NCI-H2171 treated with DMSO at 0.1 percent for 48 hours (cell line): ENCODE data around the gene LRRC10B.
A peak's percentile ranks its signal among the peaks of the same experiment; 100 is the strongest.

ENCODE experiments used
- DNase-seq: peaks from one replicate; lab custom pipeline; 2025; lab: John Stamatoyannopoulos, UW

The LRRC10B gene

DNA sequence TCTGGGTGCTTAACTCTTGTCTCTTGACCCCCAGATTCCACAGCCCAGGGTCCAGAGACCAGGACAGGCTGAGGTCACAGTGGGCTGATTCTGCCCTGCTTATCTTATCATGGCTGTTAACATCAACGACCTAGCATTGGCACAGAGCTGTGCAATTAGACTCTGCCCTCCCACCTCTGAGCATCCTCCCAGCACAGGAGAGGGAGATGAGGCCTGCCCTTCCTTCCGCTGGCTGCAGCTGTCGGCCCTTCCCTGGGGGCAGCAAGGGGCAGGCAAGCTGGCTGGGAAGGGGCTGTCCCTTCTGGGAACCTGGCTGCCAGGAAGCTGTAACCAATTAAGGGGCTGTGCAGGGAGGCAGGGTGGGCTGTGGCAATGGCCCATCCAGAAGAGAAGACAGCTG lies 22.5 kb downstream of the LRRC10B start:
- peak; percentile 36 for DNase-seq

DNA sequence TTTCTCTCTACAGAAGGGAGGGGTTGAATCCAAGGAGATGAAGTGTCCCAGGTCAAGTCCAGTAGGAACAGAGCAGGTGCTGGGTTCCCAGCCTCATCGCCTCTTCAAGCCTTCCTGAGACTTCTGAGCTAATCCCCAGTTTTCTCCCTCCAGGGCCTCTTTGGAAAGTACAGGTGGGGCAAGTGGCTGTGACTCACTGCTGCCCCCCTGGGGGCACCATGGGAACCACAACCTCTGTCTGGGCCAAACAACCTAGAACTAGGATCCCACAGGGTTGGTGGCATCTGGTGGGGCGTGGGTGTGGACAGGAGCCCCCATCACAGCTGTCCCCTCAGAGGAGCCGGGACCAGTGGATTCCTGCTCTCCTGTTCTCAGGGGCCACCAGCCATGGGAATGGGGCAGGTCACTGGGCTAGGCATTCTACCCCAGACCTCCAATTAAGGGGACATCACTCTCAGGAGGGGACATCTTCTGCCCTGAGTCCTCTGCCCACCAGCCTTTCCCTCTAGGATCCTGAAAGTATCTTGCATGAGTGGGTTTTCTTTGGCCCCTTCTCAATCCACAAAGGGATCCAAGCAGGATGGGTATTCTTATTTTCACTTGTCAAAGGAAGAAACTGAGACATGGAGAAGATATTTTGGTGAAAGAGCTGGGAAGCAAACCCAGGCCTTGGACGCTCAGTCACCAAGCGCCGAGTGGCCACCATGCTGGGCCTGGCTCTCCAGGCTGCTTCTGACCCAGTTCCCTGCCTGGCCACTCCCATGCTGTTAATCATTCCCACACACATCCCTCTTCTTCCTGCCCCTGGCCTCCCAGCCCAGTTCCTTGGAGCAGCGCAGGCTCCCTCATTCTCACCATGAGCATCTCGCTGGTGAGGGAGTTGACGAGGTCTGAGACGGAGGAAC lies 23.8 kb downstream of the LRRC10B start:
- peak; percentile 50 for DNase-seq

DNA sequence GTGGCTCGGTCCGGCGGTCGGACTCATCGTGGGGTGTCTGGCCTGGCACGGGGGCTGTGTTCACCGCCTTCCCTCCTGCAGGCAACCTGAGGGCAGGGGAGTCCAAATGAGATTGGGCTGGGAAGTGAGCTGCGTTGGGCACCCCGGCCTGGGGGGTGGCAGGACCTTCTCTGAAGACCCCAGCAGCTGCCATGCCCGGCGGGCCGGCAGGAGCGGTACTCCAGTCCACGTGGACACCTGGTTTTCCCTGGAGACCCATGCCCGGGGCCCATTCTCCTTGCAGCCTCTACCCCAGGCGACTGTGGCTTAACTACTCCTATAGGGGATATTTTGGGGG lies 24.5 kb downstream of the LRRC10B start:
- no peak for DNase-seq

DNA sequence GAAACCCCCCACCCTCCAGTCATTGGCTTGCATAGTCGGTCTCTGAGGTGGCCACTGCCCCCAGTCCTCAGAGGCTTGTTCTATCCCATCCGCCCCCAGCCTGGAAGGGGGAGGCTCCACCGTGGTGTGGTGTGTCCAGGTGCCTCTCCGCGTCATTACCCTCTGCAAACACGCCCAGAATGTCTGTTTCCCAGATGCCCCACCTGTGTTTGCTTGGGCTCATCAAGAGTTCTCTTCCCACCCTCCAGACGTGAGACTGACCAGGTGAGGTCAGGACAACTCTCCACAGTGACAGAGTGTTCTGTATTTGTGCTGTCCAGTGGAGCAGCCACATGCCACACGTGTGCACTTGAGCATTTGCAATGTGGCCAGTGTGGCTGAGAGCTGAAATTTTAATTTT lies 24.9 kb downstream of the LRRC10B start:
- DNase-seq, result no peak

DNA sequence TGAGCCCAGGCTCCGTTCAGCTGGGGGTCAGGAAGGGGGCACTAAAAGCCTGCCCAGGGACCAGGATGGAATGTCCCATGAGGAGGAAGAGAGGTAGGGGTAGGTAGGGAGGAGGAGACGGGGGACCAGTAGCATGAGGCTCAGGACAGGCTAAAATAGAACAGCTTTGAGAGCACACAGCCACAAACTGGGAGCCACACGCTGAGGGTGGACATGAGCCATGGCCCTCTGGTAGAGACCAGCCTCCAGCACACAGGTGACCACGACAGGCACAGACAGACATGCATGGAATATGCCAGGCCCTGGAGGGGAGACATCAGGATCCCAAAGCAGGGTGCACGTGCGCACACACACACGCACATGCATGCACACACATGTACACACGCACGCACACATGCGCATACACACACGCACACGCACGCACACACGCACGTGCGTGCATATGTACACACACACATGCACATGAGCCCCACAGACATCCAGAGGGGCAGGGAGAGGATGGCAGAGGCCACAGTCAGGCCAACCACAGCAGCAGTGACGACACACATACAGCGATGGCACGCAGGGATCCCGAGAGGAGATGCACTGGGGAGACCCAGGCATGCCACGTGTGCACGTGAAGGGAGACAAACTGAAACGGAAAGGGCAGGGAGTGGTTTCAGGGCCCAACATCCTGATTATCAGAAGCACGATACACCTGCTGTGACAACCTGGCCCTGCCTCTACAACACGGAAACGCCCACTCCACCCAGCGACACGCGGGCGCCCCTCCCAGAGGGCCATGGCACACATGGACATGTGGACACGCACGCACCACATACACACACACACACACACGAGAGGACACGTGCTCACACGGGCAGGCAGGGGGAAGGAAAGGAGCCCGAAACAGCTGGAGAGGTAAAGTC lies 25.7 kb downstream of the LRRC10B start:
- DNase-seq, result no peak

DNA sequence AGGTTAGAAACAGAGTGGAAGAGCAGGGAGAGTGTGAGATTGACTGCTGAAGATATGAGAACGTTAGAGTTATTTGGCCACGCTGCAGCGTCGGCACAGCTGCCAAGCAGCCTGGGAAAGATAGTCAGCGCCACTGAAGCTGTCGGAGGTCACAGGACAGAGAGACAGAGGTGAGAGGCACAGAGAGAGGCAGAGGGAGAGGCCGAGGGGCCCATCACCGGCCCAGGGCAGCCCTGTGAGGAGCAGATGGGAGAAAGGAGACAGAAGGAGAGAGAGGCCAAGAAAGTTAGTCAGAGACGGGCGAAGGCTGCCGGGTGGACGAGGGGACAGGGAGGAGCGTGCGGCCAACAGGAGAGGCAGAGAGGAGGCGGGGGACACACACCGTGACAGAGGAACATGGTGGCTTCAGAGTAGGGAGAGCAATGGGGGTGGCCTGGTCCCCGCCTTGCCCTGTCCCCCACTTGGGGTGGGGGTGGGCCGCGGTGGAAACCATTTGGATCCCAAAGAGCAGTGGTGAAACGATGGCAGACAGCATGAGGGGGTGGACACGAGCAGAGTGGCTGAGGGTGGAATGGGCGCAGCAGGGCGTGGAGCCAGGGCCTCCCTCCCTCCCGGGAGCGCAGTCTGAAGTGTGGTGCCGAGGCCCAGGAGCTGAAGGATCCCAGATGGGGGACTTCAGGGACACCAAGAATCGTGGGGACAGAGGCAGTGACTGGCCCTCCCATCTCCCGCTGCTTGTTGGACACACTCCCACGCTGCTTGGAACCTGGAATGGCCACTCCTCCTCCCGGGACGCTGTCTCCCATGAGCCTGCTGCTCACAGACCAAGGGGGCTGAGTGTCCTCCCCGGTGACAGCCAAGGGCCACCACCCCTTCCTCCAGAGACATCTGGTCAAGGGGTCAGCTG lies 26.6 kb downstream of the LRRC10B start:
- no peak for DNase-seq

DNA sequence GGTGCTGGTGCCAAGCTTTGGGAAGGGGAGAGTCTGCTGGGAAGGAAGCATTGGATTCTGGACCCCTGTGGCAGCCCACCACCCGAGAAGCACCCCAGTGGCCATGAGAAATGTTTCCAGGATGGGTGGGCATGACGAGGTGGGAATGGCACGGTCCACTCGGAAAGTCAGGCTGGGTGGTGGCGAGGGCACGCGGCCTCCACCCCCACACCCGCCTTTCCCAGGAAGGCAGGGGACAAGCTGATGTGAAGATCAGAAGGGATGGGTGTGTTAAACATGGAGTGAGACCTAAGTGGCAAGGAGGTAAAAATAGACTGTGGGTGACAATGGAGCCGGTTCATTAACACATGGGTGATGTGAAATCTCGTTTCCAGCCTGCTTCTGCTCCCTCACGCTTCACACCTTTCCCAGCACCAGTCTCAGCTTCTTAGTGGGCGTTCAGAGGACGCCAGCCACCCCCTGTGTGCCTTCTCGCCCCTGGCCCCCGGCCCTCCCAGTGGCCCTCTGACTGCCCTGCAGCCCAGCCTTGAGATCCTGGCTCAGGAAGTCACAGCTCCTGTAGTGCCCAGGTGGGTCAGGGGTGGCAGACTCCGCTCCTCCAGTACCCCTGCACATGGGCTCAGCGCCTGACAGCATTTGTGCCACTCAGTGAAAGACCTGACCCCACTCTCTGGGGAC lies 27.6 kb downstream of the LRRC10B start:
- DNase-seq, result no peak

DNA sequence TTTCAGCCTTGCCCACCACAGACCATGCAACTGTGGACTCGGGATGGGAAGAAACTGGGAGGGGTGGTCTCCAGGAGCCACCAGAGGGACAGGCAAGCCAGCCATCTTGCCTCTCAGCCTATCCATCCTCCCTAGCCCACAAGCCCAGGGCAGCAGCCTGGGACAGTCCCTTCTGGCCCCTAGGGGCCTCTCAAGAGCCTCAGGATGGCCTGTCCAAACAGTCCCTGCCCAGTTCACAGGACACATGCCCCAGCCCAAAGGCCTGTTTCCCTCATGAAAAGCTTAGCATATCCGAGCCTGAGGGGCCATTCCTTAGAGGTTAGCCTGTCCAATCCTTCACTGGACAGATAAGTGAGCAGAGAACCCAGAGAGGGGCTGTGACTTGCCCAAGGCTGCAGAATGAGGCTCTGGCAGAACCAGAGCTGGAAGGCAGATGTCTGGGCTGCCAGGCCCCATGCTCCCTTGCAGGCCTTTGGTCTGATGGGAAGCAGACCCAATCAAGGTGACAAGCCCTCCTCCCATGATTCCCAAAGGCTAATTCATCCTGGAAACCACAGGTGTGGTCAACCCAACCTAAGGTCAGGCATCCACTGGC lies 28.2 kb downstream of the LRRC10B start:
- DNase-seq, result no peak

DNA sequence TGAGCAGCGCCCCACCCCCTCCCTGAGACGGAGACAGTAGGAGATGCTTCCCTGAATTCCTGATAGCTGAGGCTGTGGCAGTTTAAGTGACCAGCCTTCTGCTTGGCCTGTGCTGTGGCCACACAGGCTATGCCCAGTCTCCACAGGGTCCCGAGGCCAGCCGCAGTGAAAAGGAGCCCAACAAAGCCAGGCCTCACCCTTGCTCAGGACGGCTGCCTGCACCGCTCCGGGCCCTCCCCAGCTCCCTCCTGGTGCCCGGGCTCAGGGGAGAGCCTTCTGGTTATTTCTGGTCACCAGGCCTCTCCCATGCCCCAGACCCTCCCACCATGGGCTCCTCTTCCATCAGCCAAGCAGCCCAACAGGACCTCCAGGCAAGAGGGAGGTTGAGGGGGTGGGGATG lies 28.8 kb downstream of the LRRC10B start:
- DNase-seq, result no peak

DNA sequence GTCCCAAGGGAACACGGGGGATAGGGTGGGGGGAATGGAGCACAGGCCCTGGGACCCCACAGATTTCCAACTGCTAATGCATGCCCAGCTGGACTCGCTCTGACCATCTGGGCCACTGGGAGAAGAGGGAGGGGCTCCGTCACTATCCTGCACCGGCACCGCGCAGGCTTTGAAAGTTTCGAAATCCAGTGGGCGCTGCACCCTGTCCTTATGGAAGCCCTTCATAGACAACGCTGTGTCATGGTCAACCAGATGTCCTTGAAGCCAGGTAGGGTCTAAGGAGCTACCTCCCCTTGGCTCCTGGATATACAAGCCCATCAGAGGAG lies 30.1 kb downstream of the LRRC10B start:
- no peak for DNase-seq

DNA sequence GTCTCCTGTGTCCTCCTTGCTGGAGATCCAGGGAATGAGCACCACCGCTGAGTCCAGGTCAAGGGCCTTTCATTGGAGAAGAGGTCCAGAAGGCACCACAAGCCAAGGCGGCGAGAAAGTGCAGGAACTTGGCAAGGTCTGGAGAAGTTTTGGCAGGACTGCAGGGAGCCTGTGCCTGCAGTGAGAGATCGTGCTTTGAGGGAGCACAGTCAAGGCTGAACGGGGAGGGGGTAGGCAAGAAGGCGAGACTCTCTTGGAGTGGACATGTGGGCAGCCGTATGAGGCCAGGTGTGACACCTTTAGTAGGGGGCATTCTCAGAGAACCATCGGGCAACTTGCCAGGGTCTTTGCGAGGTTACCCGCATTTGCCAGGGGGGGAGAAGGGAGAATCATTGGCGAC lies 30.5 kb downstream of the LRRC10B start:
- DNase-seq, result no peak

DNA sequence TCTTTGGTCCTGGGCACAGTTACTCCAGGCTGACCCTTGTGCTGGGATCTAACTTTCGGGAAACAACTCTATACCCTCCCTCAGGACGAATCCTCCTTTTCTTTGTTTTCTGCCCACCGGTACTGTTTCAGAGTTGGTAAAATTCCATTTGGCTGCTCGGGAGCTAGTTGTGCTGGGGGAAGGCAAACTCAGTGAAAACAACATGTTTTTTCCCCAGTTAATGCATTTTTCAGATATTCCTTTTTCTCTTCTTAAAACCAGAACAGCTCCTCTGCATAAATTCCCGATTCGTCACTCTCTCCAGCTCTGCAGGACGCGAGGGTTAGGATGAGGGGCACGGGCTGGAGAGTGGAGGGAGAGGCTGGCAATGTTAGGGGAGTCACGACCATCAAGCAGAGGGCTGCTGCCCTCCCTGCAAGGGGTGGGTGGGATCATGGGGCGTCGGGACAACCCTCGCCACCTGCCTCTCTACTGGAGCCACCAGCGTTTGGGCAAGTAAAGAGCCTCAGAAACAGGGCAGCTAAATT lies 31.3 kb downstream of the LRRC10B start:
- no peak for DNase-seq

DNA sequence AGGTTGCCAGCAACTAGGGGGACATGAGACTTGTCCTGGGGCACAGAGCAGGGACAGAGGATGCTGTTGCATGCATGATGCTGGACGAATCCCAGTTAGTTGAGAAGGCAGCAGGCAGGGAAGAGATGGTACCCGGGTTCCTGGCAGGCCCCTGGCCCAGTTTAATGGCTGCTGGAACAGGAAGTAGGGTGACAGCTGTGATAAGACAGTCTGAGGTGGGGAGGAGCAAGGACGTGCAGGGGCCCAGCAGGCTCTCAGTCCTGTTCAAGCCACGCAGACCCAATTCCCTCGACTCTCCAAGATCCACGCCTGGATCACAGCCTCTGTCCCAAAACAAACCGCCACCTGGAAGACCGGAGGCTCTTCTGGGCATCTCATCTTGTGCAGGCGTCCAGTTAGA lies 32.0 kb downstream of the LRRC10B start:
- no peak for DNase-seq

DNA sequence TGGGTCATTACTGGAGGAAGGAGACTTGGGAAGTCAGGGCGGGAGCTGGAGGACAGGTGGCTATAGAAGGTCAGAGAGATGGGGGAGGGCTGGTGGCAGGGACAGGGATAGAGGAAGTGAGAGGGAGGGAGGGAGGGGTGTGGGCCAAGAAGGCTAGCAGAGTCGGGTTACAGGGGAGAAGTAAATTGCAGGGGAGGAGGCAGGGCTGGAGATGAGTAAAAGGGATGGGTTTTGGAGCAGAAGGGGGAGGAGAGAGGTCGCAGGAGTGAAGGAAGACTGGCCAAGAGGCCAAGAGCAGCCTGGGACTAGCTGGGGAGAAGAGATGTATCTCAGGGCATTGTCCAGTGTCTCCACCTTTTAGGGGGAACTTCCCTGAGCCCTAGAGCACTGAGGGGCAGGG lies 33.0 kb downstream of the LRRC10B start:
- no peak for DNase-seq

DNA sequence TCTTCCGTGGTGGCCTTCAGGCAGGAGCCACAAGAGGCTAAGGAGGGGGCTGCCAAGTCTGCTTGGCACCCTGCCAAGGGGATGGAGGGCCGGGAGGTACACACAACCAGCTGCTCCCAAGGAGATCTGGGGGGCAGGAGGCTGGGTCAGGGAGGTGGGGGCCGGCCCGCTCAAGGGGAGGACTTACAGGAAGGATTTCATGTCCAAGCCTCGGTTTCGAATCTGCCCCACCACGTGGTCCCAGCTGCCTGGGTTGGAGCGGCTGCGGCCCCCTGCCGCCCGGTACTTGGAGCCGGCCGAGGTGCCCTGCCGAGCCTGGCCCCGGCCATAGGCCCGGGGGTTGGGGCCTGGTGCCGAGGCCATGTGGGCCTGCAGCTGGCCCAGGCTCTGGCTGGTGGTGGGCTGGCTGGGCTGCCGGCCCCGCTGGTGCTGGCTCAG lies 33.5 kb downstream of the LRRC10B start:
- DNase-seq, result no peak

DNA sequence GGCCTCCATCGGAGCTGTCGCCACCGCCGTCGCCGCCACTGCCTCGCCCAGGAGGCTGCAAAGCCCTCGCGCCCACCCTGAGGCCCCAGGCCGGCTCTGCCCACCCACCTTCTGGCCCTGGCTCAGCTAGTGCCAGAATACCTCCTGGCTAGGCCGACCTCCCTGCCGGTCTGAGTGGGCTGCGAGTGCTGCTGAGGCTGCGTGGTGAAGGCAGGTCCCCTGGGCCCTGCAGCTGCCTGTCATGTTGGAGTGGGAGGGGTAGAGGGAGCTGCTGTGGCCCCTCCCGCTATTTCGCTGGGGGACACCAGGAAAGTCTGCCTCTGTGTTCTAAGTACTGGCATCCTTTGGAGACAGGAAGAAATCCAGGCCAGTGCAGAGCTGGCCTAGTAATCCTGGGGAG lies 34.2 kb downstream of the LRRC10B start:
- DNase-seq, result no peak

DNA sequence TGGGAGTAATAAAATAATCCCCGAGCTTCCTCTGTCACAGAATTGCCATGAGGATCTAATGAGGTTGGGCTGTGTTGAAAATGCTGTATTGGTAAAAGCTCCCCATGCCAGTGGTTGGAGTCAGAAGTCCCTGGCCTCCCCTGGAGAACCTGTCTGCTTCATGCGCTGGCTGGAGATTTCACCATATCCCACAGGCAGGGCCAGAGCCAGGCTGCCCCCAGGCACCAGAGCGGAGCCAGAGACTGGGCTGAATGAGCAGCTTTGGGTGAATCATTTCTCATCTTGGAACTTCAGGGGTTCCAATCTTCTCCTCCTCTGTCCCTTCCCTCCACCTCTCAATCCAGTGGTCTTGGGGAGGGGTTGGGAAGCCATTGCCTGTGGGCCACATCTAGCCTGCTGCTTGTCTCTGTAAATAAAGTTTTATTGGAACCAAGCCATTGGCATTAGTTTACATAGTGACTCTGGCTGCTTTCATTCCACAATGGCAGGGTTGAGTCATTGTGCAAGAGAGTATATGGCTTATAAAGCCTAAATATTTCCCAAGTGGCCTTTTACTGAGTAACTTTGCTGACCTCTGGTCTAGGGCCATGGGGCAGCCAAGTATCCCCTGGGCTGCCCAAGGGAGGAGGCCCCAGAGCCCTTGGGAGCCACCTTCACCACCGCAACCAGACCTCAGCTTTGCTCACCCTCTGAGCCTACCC lies 35.2 kb downstream of the LRRC10B start:
- DNase-seq, result no peak

DNA sequence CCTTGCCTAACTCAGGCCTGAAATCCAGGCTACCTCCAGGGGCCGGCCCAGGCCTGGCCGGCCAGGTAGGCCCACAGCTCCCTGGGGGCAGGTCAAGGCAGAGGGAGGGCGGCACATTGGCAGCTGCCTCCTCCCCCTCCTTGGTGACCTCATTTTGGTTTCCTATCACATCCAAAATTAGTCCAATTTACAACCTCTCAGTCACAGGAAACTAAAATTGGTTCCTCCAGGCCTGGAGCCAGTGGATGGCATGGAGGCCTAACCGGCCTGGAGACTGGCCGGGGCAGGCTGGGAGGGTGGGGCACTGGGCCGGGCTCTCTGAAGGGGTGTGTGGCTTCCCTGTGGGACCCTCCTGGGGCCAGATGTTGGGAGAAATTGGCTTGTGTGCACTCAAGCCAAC lies 35.9 kb downstream of the LRRC10B start:
- no peak for DNase-seq

DNA sequence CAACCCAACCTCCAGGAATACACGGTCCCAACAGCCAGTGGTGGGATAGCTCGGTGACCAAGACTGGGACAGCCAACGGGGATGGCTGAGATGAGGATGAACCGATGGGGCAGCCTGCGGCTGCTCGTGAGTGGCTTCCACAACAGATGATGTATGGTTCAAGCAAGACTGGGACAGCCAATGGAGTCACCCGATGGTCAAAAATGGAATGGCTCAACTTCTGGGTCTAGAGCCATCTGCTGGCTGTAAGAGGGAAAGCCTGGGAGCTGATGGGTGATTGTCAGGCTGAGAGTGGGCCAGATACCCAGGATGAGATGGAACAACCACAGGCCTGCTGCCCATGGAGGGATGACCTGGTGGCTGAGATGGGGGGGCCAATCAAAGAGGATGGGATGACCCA lies 36.8 kb downstream of the LRRC10B start:
- no peak for DNase-seq

DNA sequence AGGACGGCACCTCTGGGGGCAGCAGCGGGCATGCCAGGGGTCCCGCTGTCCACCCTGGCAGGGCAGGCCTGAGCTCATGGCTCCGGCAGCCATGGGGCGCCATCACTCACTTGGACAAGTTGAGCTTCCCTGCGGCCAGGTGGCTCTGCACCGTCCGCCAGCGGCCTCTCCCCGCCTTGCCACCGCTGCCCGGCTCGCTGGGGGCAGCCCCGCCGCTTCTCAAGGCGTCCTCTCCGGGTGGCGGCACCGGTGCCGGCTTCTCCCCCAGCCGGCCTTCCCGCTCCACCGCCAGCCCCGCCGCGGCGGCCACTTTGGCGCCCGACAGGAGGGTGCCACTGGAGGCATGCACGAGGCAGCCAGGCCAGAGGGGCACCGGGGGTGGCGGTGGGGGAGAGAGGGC lies 37.4 kb downstream of the LRRC10B start:
- no peak for DNase-seq
